GM23338 (cell line): ENCODE data around the gene TMEM178B.

ENCODE experiments used
- CREB1 ChIP-seq: fragments of 250-450 bp; sonication (Bioruptor Pico); IDR thresholded peaks from 2 replicates; pipeline ENCODE4 v1.5.0; 2020; ENCODE audit warnings: low read depth, mild to moderate bottlenecking, moderate library complexity
- EZH2 ChIP-seq: fragments of 200-600 bp; sonication (generic); IDR thresholded peaks from one replicate; pipeline ENCODE4 v1.8.0; 2017; ENCODE audit warnings: antibody characterized with exemption, mild to moderate bottlenecking, low read depth; ENCODE audit not compliant: unreplicated experiment
- EZH2phosphoT487 ChIP-seq: fragments of 200-600 bp; sonication (generic); IDR thresholded peaks from one replicate; pipeline ENCODE4 v1.8.1; 2018; ENCODE audit warnings: antibody characterized with exemption; ENCODE audit not compliant: unreplicated experiment
- JUNB ChIP-seq: IDR thresholded peaks from one replicate; pipeline ENCODE4 v1.6.1; 2016; ENCODE audit warnings: antibody characterized with exemption; ENCODE audit not compliant: unreplicated experiment
- POLR2AphosphoS5 ChIP-seq: IDR thresholded peaks from 2 replicates; pipeline ENCODE4 v1.6.1; 2016; ENCODE audit warnings: antibody characterized with exemption, low read depth
- STAT1 ChIP-seq: IDR thresholded peaks from one replicate; pipeline ENCODE4 v1.6.1; 2016; ENCODE audit warnings: antibody characterized with exemption; ENCODE audit not compliant: unreplicated experiment
- ZNF114 ChIP-seq: fragments of 250-450 bp; sonication (Bioruptor Pico); IDR thresholded peaks from 2 replicates; pipeline ENCODE4 v1.5.0; 2020; ENCODE audit warnings: mild to moderate bottlenecking, moderate library complexity
- ZNF331 ChIP-seq: fragments of 250-450 bp; sonication (Bioruptor Pico); IDR thresholded peaks from 2 replicates; pipeline ENCODE4 v1.5.0; 2020; ENCODE audit warnings: low read depth, mild to moderate bottlenecking, moderate library complexity
- TF ChIP-seq, protein P1 (sequence below), 2 experiments: fragments of 200-600 bp in 1 of 2; sonication (generic) in 1 of 2; conservative IDR thresholded peaks; 2 replicates each; pipeline versions ENCODE4 v1.5.1 to v1.6.1; 2016 to 2017; ENCODE audit warnings: antibody characterized with exemption in 2 of 2, low read depth in 2 of 2, mild to moderate bottlenecking in 2 of 2, moderate library complexity in 1 of 2
- TF ChIP-seq, protein P2 (sequence below): IDR thresholded peaks from one replicate; pipeline ENCODE4 v1.6.1; 2018; ENCODE audit warnings: antibody characterized with exemption; ENCODE audit not compliant: unreplicated experiment
- TF ChIP-seq, protein P3 (sequence below): IDR thresholded peaks from 2 replicates; pipeline ENCODE4 v1.6.1; 2016; ENCODE audit warnings: antibody characterized with exemption

DNA sequence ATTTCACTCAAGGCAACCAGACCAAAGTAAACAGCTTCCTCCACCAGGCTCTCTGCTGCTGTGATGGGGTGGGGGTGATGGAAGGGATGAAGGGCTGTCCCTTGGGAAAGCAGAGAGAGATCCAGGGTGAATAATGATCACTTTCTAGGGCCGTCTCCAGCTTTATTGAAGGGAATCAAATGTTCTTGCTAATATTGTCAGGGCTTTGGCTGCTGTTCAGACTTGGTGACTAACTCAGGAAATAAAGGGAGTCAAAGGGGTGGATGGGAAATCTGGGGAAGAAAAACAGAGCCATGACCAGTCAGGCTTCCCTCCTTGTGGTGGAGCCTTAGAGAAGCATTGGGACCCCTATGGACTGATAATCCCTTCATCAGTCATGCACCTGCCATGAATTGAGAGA lies 281.2 kb downstream of the TMEM178B start:
- TF ChIP-seq CREB1 (no peak), STAT1 (no peak), EZH2 (no peak), ZNF331 (CRISPR knock-in tag) (no peak), POLR2AphosphoS5 (no peak), ZNF114 (CRISPR knock-in tag) (no peak), EZH2phosphoT487 (no peak), JUNB (no peak)
- TF ChIP-seq, protein P1, sequence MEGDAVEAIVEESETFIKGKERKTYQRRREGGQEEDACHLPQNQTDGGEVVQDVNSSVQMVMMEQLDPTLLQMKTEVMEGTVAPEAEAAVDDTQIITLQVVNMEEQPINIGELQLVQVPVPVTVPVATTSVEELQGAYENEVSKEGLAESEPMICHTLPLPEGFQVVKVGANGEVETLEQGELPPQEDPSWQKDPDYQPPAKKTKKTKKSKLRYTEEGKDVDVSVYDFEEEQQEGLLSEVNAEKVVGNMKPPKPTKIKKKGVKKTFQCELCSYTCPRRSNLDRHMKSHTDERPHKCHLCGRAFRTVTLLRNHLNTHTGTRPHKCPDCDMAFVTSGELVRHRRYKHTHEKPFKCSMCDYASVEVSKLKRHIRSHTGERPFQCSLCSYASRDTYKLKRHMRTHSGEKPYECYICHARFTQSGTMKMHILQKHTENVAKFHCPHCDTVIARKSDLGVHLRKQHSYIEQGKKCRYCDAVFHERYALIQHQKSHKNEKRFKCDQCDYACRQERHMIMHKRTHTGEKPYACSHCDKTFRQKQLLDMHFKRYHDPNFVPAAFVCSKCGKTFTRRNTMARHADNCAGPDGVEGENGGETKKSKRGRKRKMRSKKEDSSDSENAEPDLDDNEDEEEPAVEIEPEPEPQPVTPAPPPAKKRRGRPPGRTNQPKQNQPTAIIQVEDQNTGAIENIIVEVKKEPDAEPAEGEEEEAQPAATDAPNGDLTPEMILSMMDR (conservative IDR thresholded peaks at IDR 0.05; ENCODE audit: low read depth in 2 of 2): no peak
- TF ChIP-seq, protein P2, sequence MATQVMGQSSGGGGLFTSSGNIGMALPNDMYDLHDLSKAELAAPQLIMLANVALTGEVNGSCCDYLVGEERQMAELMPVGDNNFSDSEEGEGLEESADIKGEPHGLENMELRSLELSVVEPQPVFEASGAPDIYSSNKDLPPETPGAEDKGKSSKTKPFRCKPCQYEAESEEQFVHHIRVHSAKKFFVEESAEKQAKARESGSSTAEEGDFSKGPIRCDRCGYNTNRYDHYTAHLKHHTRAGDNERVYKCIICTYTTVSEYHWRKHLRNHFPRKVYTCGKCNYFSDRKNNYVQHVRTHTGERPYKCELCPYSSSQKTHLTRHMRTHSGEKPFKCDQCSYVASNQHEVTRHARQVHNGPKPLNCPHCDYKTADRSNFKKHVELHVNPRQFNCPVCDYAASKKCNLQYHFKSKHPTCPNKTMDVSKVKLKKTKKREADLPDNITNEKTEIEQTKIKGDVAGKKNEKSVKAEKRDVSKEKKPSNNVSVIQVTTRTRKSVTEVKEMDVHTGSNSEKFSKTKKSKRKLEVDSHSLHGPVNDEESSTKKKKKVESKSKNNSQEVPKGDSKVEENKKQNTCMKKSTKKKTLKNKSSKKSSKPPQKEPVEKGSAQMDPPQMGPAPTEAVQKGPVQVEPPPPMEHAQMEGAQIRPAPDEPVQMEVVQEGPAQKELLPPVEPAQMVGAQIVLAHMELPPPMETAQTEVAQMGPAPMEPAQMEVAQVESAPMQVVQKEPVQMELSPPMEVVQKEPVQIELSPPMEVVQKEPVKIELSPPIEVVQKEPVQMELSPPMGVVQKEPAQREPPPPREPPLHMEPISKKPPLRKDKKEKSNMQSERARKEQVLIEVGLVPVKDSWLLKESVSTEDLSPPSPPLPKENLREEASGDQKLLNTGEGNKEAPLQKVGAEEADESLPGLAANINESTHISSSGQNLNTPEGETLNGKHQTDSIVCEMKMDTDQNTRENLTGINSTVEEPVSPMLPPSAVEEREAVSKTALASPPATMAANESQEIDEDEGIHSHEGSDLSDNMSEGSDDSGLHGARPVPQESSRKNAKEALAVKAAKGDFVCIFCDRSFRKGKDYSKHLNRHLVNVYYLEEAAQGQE: no peak
- TF ChIP-seq, protein P3, sequence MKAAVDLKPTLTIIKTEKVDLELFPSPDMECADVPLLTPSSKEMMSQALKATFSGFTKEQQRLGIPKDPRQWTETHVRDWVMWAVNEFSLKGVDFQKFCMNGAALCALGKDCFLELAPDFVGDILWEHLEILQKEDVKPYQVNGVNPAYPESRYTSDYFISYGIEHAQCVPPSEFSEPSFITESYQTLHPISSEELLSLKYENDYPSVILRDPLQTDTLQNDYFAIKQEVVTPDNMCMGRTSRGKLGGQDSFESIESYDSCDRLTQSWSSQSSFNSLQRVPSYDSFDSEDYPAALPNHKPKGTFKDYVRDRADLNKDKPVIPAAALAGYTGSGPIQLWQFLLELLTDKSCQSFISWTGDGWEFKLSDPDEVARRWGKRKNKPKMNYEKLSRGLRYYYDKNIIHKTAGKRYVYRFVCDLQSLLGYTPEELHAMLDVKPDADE: no peak
